NCI-H146 (cell line): ENCODE data around the gene POGK.
"Not testable (repeated sequence)": the region's sequence is repeated elsewhere in the genome, so short reads cannot be mapped to it uniquely, and the experiment has no call there.

Source experiments
- DNase-seq: peaks from one replicate; lab custom pipeline; 2025; lab: John Stamatoyannopoulos, UW

Gene POGK

GRCh38 chr1:166838766-166839599, at the start of gene POGK:
Gene POGK (plus strand): TSS chr1:166839475. CDS start chr1:166840957, 1,482 bp downstream.
- DNase-seq: peak; percentile 95

GRCh38 chr1:166796620-166797236, 42.5 kb upstream of the POGK start:
- DNase-seq: no peak

- no peak for DNase-seq
Observed at GRCh38 chr1:166808952-166809351, 30.3 kb upstream of the POGK start.

- DNase-seq: no peak
Observed at GRCh38 chr1:166811691-166812090, 27.6 kb upstream of the POGK start.

- no peak for DNase-seq
Observed at GRCh38 chr1:166813508-166814223, 25.6 kb upstream of the POGK start.

GRCh38 chr1:166814611-166815010, 24.7 kb upstream of the POGK start:
- no peak for DNase-seq

- no peak for DNase-seq
Observed at GRCh38 chr1:166819974-166820373, 19.3 kb upstream of the POGK start.

- no peak for DNase-seq
Observed at GRCh38 chr1:166822385-166822784, 16.9 kb upstream of the POGK start.

- DNase-seq: no peak
Observed at GRCh38 chr1:166827426-166827825, 11.8 kb upstream of the POGK start.

GRCh38 chr1:166829762-166830161, 9.5 kb upstream of the POGK start:
- DNase-seq: not testable (repeated sequence)

- DNase-seq: no peak
Observed at GRCh38 chr1:166836733-166837132, 2.5 kb upstream of the POGK start.

GRCh38 chr1:166839600-166840308, 479 bp downstream of the POGK start:
- peak; percentile 72 for DNase-seq

- no peak for DNase-seq
Observed at GRCh38 chr1:166840309-166841274, 1.3 kb downstream of the POGK start.

GRCh38 chr1:166843322-166843721, 4.0 kb downstream of the POGK start:
- no peak for DNase-seq

- DNase-seq: no peak
Observed at GRCh38 chr1:166843769-166844596, 4.7 kb downstream of the POGK start.

- DNase-seq: no peak
Observed at GRCh38 chr1:166844791-166845190, 5.5 kb downstream of the POGK start.

GRCh38 chr1:166848193-166848592, 8.9 kb downstream of the POGK start:
- no peak for DNase-seq

- no peak for DNase-seq
Observed at GRCh38 chr1:166849135-166849534, 9.9 kb downstream of the POGK start.

GRCh38 chr1:166852918-166853317, 13.6 kb downstream of the POGK start:
- no peak for DNase-seq

GRCh38 chr1:166855558-166855957, 16.3 kb downstream of the POGK start:
- DNase-seq: no peak
